Thyroid gland (tissue), 4 donors: ENCODE results near the gene TSHZ2. TPM values are rescaled to one million over a fixed set of nuclear protein-coding genes. Genes with fewer than 3 reads are reported as not detected.

Source experiments
- DNase-seq, 2 donors: peaks; one replicate each; pipeline ENCODE4 v3.0.0-alpha.2; 2019
- H3K27ac ChIP-seq, 3 donors: fragments of 200-600 bp; sonication (generic); 1 replicate in 2 of 3; 2 replicates in 1 of 3; pipeline ENCODE4 v1.5.1; 2016 to 2019; ENCODE audit warnings: mild to moderate bottlenecking in 1 of 3, moderate library complexity in 1 of 3
- H3K27me3 ChIP-seq: fragments of 200-600 bp; sonication (generic); one replicate; pipeline ENCODE4 v1.5.1; 2019
- H3K36me3 ChIP-seq, 2 donors: fragments of 200-600 bp; sonication (generic); one replicate each; pipeline ENCODE4 v1.5.1; 2016 to 2019
- H3K4me1 ChIP-seq, 2 donors: fragments of 200-600 bp; sonication (generic); one replicate each; pipeline ENCODE4 v1.5.1; 2017 to 2019
- H3K4me3 ChIP-seq, 3 donors: fragments of 200-600 bp; sonication (generic); replicated peaks in 1 of 3; 1 replicate in 2 of 3; 2 replicates in 1 of 3; pipeline ENCODE4 v1.5.1; 2016; ENCODE audit warnings: mild to moderate bottlenecking in 1 of 3
- H3K9me3 ChIP-seq: fragments of 200-600 bp; sonication (generic); one replicate; pipeline ENCODE4 v1.5.1; 2017
- CTCF ChIP-seq, 6 experiments: fragments of 200-600 bp in 3 of 6; fragments of 450-650 bp in 3 of 6; sonication (generic) in 3 of 6; IDR thresholded peaks; one replicate each; pipeline ENCODE4 v1.5.1; 2016 to 2019; ENCODE audit warnings: antibody characterized with exemption in 6 of 6, mild to moderate bottlenecking in 2 of 6, inconsistent platforms in 1 of 6, moderate library complexity in 1 of 6
- POLR2A ChIP-seq, 2 donors: fragments of 450-650 bp; IDR thresholded peaks; one replicate each; pipeline ENCODE4 v1.6.1; 2017; ENCODE audit warnings: antibody characterized with exemption in 2 of 2, mild to moderate bottlenecking in 2 of 2, moderate library complexity in 1 of 2
- WGBS, 2 donors: methylation state at CpG; one replicate each; pipeline ENCODE4 v1.1.5; 2017; 5-methylcytosine and 5-hydroxymethylcytosine counted together
- intact Hi-C: fragments of 100-400 bp; cut with DNase I; formaldehyde crosslinking; loops from one replicate; pipeline ENCODE4 v1.15.1; 2023
- total RNA-seq, 4 donors: library from RNA; depleted of rRNA; stranded (reverse); fragments of >200 nt; gene quantifications; one replicate each; pipeline ENCODE4 v1.2.3, GENCODE V29; 2016

Gene TSHZ2
- total RNA-seq, 4 donors from 2014 or later = 11.0 to 27.9 (median 14.0) TPM

- DNase-seq = no peak
- no peak overlapping the region for H3K27ac ChIP-seq
Measured at GRCh38 chr20:53129563-53129962, 157.4 kb downstream of the TSHZ2 start.

GRCh38 chr20:53130795-53131194 lies 158.6 kb downstream of the TSHZ2 start:
- no peaks in the 10 kb centered on the region for H3K9me3 ChIP-seq
- TF ChIP-seq CTCF (IDR thresholded peaks at IDR 0.05) = no peak
- TF ChIP-seq POLR2A (IDR thresholded peaks at IDR 0.05) = no peak
- no peak overlapping the region for H3K4me3 ChIP-seq
- H3K27ac ChIP-seq = no peak overlapping the region
- WGBS, 2 donors = 52% methylated on average over 3 of the region's 3 CpGs
- no peaks in the 10 kb centered on the region for H3K4me1 ChIP-seq
- no peaks in the 10 kb centered on the region for H3K27me3 ChIP-seq
- DNase-seq = no peak
- no peaks in the 10 kb centered on the region for H3K36me3 ChIP-seq
- intact Hi-C loops = no loop called here

More at GRCh38 chr20:53129563-53129962, 157.4 kb downstream of the TSHZ2 start:
- no peaks in the 10 kb centered on the region for H3K4me1 ChIP-seq
- H3K27me3 ChIP-seq = no peaks in the 10 kb centered on the region
- H3K36me3 ChIP-seq = no peaks in the 10 kb centered on the region
- H3K9me3 ChIP-seq = no peaks in the 10 kb centered on the region
- TF ChIP-seq POLR2A (IDR thresholded peaks at IDR 0.05) (no peak), CTCF (IDR thresholded peaks at IDR 0.05) (no peak)
- 87 to 91% methylated on average over 9 of the region's 9 CpGs for WGBS, 2 donors
- intact Hi-C loops = no loop called here
- H3K4me3 ChIP-seq = no peak overlapping the region

- no peak overlapping the region for H3K27ac ChIP-seq
- H3K9me3 ChIP-seq = no peaks in the 10 kb centered on the region
- H3K4me3 ChIP-seq = no peak overlapping the region
- TF ChIP-seq CTCF (IDR thresholded peaks at IDR 0.05) (no peak), POLR2A (IDR thresholded peaks at IDR 0.05) (no peak)
- 67 to 73% methylated on average over 4 of the region's 4 CpGs for WGBS, 2 donors
- H3K27me3 ChIP-seq = no peaks in the 10 kb centered on the region
- DNase-seq = no peak
- H3K4me1 ChIP-seq = no peaks in the 10 kb centered on the region
- intact Hi-C loops = no loop called here
- H3K36me3 ChIP-seq = no peaks in the 10 kb centered on the region
Measured at GRCh38 chr20:53133125-53133524, 161.0 kb downstream of the TSHZ2 start.

GRCh38 chr20:53133628-53134027 lies 161.5 kb downstream of the TSHZ2 start:
- no peak overlapping the region for H3K4me3 ChIP-seq
- no peaks in the 10 kb centered on the region for H3K4me1 ChIP-seq
- no peaks in the 10 kb centered on the region for H3K9me3 ChIP-seq
- intact Hi-C loops = no loop called here
- no peaks in the 10 kb centered on the region for H3K36me3 ChIP-seq
- H3K27ac ChIP-seq = no peak overlapping the region
- WGBS, 2 donors = 85 to 87% methylated on average over 4 of the region's 4 CpGs
- no peaks in the 10 kb centered on the region for H3K27me3 ChIP-seq
- DNase-seq = no peak
- TF ChIP-seq POLR2A (IDR thresholded peaks at IDR 0.05) (no peak), CTCF (IDR thresholded peaks at IDR 0.05) (no peak)

- no peaks in the 10 kb centered on the region for H3K27me3 ChIP-seq
- intact Hi-C loops = no loop called here
- H3K36me3 ChIP-seq = no peaks in the 10 kb centered on the region
- no peaks in the 10 kb centered on the region for H3K9me3 ChIP-seq
- no peak overlapping the region for H3K27ac ChIP-seq
- no peak for DNase-seq
- no peaks in the 10 kb centered on the region for H3K4me1 ChIP-seq
- no peak overlapping the region for H3K4me3 ChIP-seq
- TF ChIP-seq CTCF (IDR thresholded peaks at IDR 0.05) (no peak), POLR2A (IDR thresholded peaks at IDR 0.05) (no peak)
Measured at GRCh38 chr20:53136473-53136872, 164.3 kb downstream of the TSHZ2 start.
